Liver (tissue), 3 donors: ENCODE measurements around the gene UMODL1.

ENCODE experiments used
- ATF3 ChIP-seq: IDR thresholded peaks from 2 replicates; pipeline ENCODE4 v1.6.1; 2016; ENCODE audit warnings: antibody characterized with exemption
- CTCF ChIP-seq: fragments of 150-350 bp; IDR thresholded peaks from 2 replicates; pipeline ENCODE4 v1.5.1; 2017; ENCODE audit warnings: improper control_type of control experiment, low read depth, low read length; ENCODE audit not compliant: missing input control
- EGR1 ChIP-seq, 2 donors: IDR thresholded peaks; 2 replicates each; pipeline ENCODE4 v1.6.1; 2016 to 2018; ENCODE audit warnings: antibody characterized with exemption in 2 of 2, low read depth in 2 of 2
- HNF4A ChIP-seq, 2 donors: conservative IDR thresholded peaks; 2 replicates each; pipeline ENCODE4 v1.6.1; 2016; ENCODE audit warnings: antibody characterized with exemption in 2 of 2, mild to moderate bottlenecking in 2 of 2
- HNF4G ChIP-seq: IDR thresholded peaks from 2 replicates; pipeline ENCODE4 v1.6.1; 2016; ENCODE audit warnings: antibody characterized with exemption
- JUND ChIP-seq, 2 donors: IDR thresholded peaks; 2 replicates each; pipeline ENCODE4 v1.6.1; 2016; ENCODE audit warnings: antibody characterized with exemption in 2 of 2
- MAX ChIP-seq: IDR thresholded peaks from 2 replicates; pipeline ENCODE4 v1.6.1; 2016; ENCODE audit warnings: antibody characterized with exemption
- NR2F2 ChIP-seq: IDR thresholded peaks from 2 replicates; pipeline ENCODE4 v1.6.1; 2016; ENCODE audit warnings: antibody characterized with exemption
- RAD21 ChIP-seq, 2 donors: IDR thresholded peaks; 2 replicates each; pipeline ENCODE4 v1.6.1; 2016; ENCODE audit warnings: antibody characterized with exemption in 2 of 2, mild to moderate bottlenecking in 2 of 2
- REST ChIP-seq: IDR thresholded peaks from 2 replicates; pipeline ENCODE4 v1.6.1; 2016; ENCODE audit warnings: antibody characterized with exemption, mild to moderate bottlenecking
- SP1 ChIP-seq: IDR thresholded peaks from 2 replicates; pipeline ENCODE4 v1.6.1; 2018; ENCODE audit warnings: antibody characterized with exemption, mild to moderate bottlenecking
- TAF1 ChIP-seq: conservative IDR thresholded peaks from 2 replicates; pipeline ENCODE4 v1.6.1; 2016; ENCODE audit warnings: antibody characterized with exemption, mild to moderate bottlenecking
- YY1 ChIP-seq: IDR thresholded peaks from 2 replicates; pipeline ENCODE4 v1.6.1; 2016; ENCODE audit warnings: antibody characterized with exemption, mild to moderate bottlenecking
- ZBTB33 ChIP-seq: IDR thresholded peaks from 2 replicates; pipeline ENCODE4 v1.6.1; 2016; ENCODE audit warnings: antibody characterized with exemption
- donor health status: healthy.
- donor health status: healthy.

- TF ChIP-seq RAD21 (IDR thresholded peaks at IDR 0.05) (no peak), CTCF (no peak), JUND (IDR thresholded peaks at IDR 0.05) (no peak), REST (no peak), HNF4A (conservative IDR thresholded peaks at IDR 0.05) (no peak), ZBTB33 (no peak), MAX (no peak), TAF1 (no peak), SP1 (no peak), YY1 (no peak), ATF3 (no peak), HNF4G (no peak), EGR1 (IDR thresholded peaks at IDR 0.05; ENCODE audit: low read depth in 2 of 2) (no peak), NR2F2 (no peak)
Observed at GRCh38 chr21:42022906-42023305, 48.2 kb upstream of the UMODL1 start.
